Measurements from ENCODE around the gene NOM1.

DNA sequence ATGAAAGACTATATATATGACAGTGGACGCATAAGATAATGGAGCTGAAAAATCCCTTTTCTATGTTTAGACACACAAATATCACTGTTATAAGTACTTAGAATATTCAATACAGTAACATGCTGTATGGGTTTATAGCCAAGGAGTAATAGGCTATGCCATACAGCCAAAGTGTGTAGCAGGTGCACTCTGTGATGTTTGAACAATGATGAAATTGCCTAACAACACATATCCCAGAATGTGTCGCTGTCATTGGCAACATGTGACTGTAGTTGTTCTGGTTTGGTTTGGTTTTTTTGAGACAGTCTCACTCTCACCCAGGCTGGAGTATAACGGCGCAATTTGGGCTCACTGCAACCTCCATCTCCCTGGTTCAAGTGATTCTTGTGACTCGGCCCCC, 26.1 kb downstream of the NOM1 start:
- no peak for TF ChIP-seq POLR2AphosphoS5 (IDR thresholded peaks at IDR 0.05; ENCODE audit: low read depth)
- TF ChIP-seq, protein P1, sequence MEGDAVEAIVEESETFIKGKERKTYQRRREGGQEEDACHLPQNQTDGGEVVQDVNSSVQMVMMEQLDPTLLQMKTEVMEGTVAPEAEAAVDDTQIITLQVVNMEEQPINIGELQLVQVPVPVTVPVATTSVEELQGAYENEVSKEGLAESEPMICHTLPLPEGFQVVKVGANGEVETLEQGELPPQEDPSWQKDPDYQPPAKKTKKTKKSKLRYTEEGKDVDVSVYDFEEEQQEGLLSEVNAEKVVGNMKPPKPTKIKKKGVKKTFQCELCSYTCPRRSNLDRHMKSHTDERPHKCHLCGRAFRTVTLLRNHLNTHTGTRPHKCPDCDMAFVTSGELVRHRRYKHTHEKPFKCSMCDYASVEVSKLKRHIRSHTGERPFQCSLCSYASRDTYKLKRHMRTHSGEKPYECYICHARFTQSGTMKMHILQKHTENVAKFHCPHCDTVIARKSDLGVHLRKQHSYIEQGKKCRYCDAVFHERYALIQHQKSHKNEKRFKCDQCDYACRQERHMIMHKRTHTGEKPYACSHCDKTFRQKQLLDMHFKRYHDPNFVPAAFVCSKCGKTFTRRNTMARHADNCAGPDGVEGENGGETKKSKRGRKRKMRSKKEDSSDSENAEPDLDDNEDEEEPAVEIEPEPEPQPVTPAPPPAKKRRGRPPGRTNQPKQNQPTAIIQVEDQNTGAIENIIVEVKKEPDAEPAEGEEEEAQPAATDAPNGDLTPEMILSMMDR (IDR thresholded peaks at IDR 0.05; ENCODE audit: insufficient read depth, low read length) = no peak
